ENCODE results near the gene LRRIQ1.

LRRIQ1 gene

DNA sequence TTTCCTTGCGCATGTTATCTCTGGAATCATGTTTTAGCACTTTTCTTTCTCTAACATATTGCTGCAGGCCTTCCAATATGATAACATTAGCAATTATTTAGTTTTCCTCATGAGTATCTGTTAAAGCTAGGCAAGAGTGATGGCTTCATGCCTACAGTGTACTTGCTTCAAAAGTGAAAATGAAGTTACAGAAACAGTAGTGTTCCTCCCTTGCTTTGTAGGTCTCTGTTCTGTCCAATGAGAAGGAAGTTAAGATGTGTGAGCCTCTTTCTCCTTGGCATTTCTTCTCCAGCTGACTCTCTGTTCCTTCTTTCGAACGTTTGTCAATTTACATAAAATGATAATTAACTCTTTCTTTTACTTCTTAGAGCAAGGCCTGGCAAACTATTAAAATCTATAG is 22.2 kb downstream of the LRRIQ1 start:
- DNase-seq, result peak in 2 of 3 donors; percentile 4 to 15

DNA sequence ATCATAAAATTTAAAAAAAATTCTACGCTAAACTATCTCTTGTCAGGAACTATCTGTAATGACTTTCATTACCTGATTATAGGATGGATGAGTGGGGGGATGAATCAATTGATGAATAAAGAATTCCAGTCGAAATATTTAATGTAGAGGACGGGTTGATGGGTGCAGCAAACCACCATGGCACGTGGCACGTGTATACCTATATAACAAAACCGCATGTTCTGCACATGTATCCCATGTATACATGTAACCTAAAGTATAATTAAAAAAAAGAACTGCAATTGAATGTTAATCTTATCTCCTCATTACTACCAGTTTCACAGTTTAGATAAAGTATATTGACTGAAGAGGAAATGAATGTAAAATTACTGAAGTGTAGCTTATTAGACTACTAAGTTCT is 23.4 kb downstream of the LRRIQ1 start:
- no peak for DNase-seq

DNA sequence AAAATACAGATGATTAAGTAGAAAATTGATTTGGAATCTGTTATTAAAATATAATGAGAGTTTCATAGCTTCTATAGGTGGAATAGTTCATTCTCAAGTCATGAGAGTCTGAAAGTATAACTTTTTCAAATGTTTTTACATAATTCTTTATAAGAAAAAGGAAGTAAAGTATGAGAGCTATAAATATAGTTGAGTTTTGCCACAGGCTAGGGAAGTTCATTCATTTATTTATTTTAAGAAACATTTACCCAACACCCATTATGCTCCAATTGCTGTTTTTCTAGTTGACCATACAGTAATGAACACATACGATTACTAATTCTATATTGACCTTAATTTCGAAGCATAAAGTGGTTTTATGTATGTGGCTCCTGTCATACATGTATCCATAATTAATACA is 24.8 kb downstream of the LRRIQ1 start:
- DNase-seq, result peak in 2 of 3 donors; percentile 22 to 28

DNA sequence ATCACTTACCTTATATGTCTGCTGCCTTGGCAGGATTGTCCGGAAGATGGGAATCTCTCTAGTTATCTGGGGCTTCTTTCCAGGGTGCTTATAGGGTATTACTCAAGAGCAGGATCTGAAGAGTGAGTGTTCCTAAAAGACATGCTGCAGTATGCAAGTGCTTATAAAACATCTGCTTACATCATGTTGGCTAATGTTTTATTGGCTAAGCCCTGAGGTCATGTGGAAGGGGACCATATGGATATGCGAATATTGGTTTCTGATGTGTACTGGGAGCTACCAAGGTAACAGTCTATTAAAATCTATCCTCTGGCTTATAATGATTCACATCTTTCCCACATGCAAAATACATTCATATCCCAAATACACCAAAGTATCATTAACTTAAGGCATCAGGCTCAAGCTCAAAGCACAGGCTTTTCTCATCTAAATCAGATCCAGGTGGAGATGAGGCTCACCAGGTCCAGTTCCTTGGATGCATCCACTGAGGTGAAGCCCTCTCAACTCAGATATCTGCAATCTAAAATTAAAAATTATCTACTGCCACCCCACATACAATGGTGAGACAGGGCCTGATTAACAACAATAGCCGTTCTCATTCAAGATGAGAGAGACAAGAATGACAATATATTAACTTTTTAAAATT is 29.8 kb downstream of the LRRIQ1 start:
- DNase-seq, result no peak

DNA sequence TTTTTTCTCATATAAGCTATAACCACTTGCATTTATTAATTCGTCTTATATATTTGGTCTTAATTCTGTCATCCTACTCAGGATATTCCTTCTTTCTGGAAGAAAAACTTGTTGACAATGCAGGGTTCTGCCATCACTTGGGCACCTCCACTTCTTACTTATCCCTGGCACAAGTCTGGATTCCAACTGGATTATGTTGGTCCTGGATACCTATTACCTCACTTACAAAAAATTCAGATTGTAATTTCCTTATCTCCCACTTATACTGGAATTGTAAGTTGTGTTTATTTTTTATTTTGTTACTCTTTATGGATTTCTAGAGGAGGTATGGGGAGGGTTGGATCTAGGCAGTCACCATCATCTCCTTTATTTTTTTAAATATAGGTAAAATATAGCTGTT is 36.7 kb downstream of the LRRIQ1 start:
- DNase-seq, result no peak

DNA sequence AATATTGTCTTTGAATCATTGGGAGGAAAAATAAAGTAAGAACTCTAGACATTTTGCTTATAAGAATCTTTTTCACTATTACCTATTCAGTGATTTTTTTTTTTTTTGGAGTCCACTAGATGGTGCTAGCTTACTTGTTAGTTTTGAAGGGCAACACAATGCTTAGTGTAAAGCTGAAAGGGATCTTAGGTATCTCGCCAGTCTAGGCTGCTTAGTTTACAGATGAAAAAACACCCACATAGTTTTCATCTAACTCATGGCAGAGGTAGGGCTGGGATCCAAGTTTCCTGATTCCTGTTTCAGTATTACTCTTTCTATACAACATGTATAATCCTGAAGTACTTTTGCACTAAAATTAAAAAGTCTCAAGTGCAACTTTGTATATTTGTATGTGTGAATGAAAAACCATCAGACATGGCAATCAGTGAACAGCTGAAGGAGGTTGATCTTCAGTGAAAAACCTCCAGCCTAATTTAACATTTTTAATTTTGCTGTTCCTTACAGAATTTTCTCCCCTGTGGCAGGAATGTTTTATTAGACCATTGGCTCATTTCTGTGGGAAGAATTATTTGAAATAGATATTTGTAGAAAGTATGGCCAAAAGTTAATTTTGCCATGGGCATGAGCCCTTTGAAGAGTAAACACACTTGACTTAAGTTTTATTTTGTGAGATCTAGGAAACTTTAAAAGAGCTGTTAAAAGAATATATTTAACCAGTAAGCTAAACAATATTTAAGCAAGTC is 40.7 kb downstream of the LRRIQ1 start:
- peak; percentile 12 to 51 (median 41) for DNase-seq

DNA sequence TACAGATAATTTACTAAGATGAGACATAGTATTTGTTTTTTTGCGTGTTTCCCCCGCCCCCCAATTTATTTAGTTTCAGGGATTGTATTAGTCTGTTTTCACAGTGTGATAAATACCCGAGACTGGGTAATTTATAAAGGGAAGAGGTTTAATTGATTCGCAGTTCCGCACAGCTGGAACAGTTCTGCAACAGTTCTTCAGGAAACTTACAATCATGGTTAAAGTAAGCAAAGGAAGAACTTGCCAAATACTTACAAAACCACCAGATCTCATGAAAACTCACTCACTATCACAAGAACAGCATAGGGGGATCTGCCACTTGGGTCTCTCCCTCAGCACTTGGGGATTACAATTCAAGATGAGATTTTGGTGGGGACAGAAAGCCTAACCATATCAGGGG is 48.9 kb downstream of the LRRIQ1 start:
- DNase-seq, result no peak

DNA sequence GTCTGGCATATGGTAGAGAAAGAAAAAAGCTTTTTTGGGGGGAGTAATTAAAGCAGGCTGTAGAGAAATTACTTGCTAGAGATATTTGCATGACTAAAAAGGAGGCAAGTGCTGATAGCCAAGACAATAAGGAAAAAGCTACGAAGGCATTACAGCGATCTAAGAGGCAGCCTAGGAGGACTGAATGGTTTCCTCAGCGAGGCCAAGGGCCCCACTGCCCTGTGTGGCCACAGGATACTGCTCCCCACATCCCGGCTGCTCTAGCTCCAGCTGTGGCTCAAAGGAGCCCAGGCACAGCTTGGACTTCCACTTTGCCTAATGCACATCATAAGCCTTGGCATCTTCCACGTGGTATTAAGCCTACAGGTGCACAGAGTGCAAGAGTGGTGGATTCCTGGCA is 53.6 kb downstream of the LRRIQ1 start:
- no peak for DNase-seq

DNA sequence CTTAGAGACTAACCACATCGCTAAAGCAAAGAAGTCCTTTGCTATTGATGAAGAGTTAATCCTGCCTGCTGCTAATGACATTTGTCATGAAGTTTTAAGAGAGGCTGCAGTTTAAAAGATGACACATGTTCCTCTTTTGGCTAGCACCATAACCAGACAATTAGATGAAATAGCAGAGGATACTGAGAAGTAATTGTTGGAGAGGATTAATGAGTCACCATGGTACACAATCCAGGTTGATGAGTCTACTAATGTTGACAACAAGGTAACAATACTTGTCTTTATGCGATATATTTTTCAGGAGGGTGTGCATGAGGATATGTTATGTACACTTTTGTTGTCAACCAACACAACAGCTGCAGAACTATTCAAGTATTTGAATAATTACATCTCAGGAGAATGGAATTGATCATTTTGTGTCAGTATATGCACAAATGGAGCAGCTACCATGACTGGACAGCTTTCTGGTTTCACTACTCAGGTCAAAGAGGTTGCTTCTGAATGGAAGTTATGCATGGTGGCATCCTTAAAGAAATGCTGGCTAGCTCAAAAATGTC is 56.7 kb downstream of the LRRIQ1 start:
- no peak for DNase-seq

DNA sequence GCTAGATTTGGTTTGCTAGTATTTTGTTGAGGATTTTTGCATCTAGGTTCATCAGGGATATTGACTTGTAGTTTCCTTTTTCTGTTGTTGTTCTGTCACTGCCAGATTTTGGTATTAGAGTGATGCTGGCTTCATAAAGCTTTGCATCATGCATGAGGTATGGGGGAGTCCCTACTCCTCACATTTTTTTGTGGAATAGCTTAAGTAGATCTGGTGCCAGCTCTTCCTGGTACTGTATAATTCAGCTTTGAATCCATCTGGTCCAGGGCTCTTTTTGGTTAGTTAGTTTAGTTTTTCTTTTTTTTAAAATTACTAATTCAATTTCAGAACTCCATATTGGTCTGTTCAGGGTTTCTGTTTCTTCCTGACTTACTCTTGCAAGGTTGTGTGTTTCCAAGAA is 59.4 kb downstream of the LRRIQ1 start:
- DNase-seq, result no peak

DNA sequence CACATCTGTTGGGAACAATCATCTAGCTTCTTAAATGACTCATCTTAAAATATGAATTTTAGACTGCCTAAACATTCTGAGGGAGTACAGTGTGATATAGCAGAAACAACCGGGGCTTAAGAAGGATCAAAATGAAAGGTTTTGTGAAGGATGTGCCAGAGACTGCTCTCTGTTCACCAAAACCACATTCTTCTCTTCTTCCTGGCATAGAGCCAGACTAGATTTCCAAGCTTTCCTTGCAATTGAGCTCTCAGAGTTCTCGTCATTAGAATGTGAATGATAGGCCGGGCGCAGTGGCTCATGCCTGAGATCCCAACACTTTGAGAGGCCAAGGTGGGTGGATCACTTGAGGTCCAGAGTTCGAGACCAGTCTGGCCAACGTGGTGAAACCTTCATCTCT is 94.5 kb downstream of the LRRIQ1 start:
- DNase-seq, result no peak

DNA sequence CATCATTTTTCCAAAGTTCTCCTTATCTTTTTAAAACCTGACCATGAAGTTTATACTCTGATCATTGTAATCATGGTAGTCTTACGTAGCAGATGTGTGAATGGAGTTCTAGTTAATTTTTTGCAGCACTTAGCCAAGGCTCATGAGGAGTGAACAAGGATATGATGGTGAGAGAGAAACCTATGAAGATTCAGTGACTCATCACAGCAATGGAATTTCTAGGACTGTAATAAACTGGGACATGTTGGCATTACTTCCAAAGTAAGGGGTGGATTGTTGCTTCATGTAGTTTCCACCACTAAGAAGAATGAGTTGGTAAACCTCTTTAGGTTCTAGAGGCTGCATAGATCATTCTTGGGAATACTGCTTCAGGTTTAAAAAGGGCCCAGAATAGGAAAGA is 102.7 kb downstream of the LRRIQ1 start:
- no peak for DNase-seq

DNA sequence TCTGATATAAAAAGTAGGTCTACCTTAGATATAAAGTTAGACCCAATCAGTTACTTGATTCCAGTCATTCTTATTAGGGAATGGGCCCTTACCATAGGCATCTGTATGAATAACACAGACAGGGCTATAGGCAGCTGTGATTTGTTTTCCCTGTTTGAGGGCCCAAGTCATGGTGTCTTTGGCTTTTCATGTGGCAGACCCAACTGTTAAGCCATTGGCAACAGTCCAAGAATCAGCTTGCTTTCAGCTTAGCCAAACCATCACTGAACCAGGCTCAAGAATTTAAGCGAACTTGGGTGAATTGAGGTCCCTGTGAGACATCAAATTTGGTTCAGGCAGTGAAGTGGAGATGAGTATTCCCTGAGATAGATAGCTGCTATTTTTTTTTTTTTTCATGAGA is 111.2 kb downstream of the LRRIQ1 start:
- no peak for DNase-seq

DNA sequence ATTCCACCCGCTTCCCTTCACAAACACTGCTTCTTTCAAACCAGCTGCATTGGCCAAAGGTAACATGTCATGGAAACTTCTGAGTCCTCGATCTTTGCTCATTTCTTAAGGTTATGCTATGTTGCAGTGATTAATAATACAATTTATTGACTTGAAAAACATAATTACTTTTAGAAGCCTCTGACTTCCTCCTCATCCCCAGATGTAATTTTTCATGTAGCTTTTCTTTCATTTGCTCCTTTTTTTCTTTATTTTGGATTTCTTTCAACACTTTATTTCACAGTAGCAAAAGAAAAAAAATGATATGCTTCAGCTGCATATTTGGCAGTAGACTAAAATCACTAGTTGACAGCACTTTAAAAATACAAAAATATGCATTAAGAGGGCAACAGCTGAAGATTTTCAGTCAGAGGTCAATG is 116.2 kb downstream of the LRRIQ1 start:
- DNase-seq, result no peak

DNA sequence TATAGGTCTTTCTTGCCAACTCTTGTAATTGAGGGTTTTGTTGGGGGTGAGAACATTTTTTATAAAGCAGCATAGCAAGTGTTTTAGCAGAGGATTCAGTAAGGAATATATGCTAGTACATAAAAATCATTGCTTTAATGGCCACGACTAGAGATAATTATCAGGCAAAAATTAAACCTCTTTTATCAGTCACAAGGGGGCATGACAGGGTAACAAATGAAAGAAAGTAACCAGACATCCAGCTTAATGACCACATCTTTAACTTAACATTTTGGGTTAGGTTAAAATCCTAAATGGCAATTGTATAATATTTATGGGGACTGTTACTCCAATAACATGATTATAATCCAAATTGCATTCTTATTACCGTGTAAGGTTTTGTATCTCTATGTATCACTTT is 119.6 kb downstream of the LRRIQ1 start:
- DNase-seq, result peak in 1 of 3 donors; percentile 1

DNA sequence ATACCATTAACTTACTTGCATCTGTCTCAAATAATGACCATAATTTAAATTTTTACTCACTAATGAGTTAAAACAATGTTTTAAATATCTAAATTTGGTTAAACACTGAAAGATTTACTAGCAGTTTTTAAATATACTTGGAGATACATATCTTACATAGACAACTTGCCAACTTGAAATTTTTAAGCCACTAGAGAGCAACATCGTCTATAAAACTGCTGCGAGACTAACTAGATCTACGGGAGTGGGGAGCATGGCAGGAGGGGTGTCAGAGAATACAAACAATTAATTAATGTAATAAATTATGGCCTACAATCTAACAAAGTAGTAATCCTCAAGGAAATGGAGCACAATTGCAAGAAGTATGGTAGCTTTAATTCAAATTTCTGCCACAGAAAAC is 120.4 kb downstream of the LRRIQ1 start:
- DNase-seq, result no peak

DNA sequence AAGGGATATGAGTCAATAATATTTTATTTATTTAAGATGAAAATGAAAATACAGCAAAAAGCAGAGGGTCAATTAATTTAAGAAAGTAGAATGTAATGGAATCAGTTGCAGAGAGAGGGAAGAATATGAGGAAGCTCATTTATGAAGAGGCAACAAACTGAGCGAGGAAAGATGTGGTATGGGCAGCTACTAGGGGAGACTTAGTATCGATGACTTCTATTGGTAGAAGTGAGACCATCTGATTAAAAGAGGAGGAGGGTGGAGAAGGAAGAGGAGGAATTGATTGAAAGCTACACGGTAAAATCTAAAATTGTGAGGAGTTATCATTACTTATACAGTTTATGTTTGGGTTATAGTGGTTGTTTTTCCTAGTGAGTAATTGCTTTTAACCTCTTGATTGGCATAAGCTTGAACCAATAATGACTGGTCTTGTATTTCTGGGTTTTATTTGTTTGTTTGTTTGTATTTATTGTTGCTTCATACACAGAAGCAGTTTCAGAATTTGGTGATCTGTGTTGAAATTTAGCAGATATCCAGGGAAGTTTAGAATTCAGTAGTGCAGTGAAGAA is 121.0 kb downstream of the LRRIQ1 start:
- no peak for DNase-seq

DNA sequence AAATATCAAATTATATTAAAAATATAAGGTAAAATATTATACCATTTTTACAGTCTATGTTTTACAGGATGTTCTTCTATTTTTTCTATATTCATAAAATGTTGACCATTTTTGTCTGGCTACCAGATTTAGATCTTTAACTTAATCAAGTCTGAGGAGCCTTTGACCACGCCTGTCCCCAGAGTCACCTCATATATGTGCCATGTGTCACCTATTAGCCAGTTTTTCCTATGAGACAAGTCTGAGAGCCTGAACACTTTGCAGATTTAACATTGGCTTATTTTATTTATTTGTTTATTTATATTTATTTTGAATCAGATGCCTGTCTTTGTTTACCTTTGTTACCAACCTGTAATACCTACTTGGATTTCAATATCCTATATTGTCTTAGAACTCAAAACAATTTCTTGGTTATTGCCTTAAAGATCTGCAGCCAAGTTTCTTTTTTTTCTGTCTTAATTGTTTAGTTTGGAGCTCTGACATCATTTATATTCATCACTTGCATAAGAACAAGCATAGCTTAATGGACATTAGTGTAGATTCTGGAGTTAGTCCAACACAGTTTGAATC is 127.7 kb downstream of the LRRIQ1 start:
- DNase-seq, result no peak

DNA sequence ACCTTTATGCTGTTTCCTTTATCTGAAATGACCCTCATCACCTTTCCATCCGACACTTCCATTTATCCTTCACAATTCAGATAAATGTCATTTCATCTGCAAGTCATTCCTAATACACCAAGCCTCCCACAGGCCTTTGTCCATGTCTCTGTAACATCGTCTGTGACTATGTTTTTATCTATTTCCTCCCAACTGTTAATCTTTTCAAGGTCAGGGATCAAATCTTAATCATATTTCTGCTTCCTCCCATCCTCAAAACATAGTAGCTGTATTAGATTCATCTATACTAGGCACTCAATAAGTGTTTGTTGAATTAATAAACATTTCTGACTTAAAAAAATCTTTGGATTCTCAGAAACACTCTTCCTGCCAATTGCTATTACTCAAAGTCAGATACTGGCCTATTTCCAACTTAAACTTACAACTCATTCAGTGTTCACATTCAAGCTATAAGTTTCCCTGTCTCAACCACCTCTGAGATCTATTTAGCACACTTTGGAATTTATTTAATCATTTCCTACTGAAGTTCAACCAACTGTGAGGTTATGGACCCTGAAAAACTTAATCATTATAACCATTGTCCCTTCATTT is 143.6 kb downstream of the LRRIQ1 start:
- no peak for DNase-seq

DNA sequence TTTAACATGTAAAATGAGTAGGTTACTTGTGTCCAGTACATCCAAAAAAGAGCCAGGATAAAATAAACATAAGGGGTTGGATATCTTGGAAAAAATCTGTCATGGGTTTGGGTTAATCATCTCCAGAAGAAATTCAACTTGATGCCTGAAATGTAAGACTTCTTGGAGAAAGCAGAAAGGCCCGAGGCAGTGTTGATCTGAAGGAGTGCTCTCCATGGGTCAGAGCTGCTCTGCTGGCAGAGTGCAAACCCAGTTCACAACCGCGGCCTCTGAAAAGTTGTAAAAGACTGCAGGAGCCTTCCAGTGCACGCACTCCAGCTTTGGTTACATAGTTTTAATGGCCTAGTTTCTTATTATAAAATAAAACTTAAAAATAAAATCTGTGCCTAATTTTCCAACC is 146.5 kb downstream of the LRRIQ1 start:
- DNase-seq, result no peak

DNA sequence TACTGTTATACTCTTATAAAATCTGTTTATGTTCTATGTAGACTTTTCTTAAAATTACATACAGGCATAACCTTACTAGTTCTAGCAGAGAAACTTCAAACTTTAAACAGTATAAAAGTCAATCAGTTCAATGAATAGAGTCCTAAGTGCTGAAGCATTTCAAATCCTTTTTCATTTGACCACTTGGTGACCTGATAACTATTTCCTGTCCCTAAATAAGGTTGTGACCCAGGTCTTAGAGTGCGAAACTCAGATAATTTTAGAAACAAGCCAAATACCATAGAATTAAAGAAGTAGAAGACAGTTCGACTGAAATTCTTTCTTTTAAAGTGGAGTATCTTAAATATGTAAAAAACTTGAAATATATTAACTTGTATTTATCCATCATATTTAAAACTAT is 147.7 kb downstream of the LRRIQ1 start:
- no peak for DNase-seq

DNA sequence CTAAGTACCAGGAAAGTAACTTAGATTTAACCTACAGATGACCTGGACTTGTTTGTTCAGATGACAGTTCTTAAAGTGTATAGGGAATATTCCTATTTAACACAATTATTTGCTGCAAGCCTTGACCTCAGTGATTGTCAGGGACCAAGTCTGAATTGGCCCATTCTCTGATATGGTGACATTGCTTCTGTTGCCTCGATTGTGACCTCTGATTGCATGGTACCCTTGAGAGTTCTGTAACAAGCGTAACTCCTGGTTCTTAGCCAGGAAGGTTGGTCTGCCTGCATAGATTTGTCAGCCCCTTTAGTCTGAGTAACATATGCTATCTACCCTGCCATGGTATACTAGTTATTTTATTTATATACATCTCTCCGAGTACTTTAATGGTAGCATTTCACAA is 150.1 kb downstream of the LRRIQ1 start:
- no peak for DNase-seq

DNA sequence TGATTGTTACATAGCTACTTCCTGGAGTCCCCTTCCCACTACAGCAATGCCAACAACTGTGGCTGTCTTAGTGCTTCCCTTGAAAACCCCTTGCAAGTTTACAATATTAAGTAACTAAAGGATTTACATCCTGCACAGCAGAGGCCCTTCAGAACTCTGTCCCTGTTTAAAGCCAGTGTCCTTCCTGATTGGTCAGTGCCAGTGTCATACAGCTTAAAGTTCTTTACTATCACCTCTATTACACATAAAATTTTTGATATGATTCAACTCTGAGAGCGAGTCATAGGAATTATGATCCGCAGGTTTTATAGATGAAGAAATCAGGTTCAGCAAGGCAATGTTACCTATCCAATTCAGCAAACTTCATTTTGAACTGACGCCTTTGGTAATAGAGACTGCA is 152.5 kb downstream of the LRRIQ1 start:
- no peak for DNase-seq
